HEK293T (cell line): Measurements from ENCODE around the gene PLB1.

Source experiments
- BHLHE40 ChIP-seq: fragments of 450-650 bp; IDR thresholded peaks from 2 replicates; pipeline ENCODE4 v1.6.1; 2016; ENCODE audit warnings: mild to moderate bottlenecking, moderate library complexity, borderline replicate concordance
- ELF4 ChIP-seq: fragments of 450-650 bp; IDR thresholded peaks from 2 replicates; pipeline ENCODE4 v1.6.1; 2017; ENCODE audit warnings: antibody characterized with exemption
- FOXA1 ChIP-seq: fragments of 450-650 bp; IDR thresholded peaks from 2 replicates; pipeline ENCODE4 v1.6.1; 2016; ENCODE audit warnings: mild to moderate bottlenecking
- FOXK2 ChIP-seq: fragments of 450-650 bp; IDR thresholded peaks from 2 replicates; pipeline ENCODE4 v1.6.1; 2016; ENCODE audit warnings: mild to moderate bottlenecking
- FOXM1 ChIP-seq: fragments of 450-650 bp; IDR thresholded peaks from 2 replicates; pipeline ENCODE4 v1.6.1; 2017; ENCODE audit warnings: mild to moderate bottlenecking, borderline replicate concordance
- L3MBTL2 ChIP-seq: fragments of 450-650 bp; conservative IDR thresholded peaks from 2 replicates; pipeline ENCODE4 v1.6.1; 2016; ENCODE audit warnings: mild to moderate bottlenecking
- NFRKB ChIP-seq: fragments of 450-650 bp; IDR thresholded peaks from 2 replicates; pipeline ENCODE4 v1.6.1; 2016; ENCODE audit warnings: mild to moderate bottlenecking, moderate library complexity
- PKNOX1 ChIP-seq: fragments of 450-650 bp; IDR thresholded peaks from 2 replicates; pipeline ENCODE4 v1.6.1; 2016
- SP1 ChIP-seq: fragments of 450-650 bp; IDR thresholded peaks from 2 replicates; pipeline ENCODE4 v1.6.1; 2017
- TARDBP ChIP-seq: fragments of 450-650 bp; IDR thresholded peaks from 2 replicates; pipeline ENCODE4 v1.6.1; 2016
- ZNF384 ChIP-seq: fragments of 450-650 bp; IDR thresholded peaks from 2 replicates; pipeline ENCODE4 v1.6.1; 2016

GRCh38 chr2:28552045-28552823 lies 56.4 kb downstream of the PLB1 start:
- no peak for TF ChIP-seq FOXK2
- no peak for TF ChIP-seq ELF4
- no peak for TF ChIP-seq NFRKB
- TF ChIP-seq L3MBTL2: no peak
- no peak for TF ChIP-seq ZNF384
- TF ChIP-seq TARDBP: no peak
- TF ChIP-seq FOXA1: no peak
- TF ChIP-seq BHLHE40: no peak
- no peak for TF ChIP-seq SP1
- TF ChIP-seq FOXM1: no peak
- no peak for TF ChIP-seq PKNOX1
